ENCODE data around the gene COPZ1.
"Not testable (repeated sequence)": the region's sequence is repeated elsewhere in the genome, so short reads cannot be mapped to it uniquely, and the experiment has no call there.

Gene COPZ1, protein sequence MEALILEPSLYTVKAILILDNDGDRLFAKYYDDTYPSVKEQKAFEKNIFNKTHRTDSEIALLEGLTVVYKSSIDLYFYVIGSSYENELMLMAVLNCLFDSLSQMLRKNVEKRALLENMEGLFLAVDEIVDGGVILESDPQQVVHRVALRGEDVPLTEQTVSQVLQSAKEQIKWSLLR

GRCh38 chr12:54324617-54325441 is at the start of gene COPZ1:
COPZ1 (plus strand) TSS chr12:54325131; CDS start chr12:54325164, 33 bp downstream.
- peak; percentile 90 to 97 (median 94) for DNase-seq

DNA sequence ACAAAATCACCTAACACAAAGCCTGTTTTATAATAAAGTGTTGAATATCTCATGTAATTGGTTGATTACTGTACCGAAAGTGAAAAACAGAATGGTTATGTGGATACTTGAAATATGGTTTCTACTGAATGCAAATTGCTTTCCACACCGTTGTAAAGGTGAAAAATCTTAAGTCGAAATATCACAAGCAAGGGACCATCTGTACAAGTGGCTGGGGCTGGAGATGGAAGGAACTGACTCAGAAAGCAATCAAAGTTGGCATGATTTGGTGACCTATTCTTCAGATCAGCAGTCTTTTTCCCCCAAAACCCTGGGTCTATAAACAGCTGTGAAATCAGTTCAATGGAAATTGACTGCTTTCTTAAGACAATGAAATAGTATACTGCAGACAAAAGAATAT is 48.6 kb upstream of the COPZ1 start:
- no peak for DNase-seq

DNA sequence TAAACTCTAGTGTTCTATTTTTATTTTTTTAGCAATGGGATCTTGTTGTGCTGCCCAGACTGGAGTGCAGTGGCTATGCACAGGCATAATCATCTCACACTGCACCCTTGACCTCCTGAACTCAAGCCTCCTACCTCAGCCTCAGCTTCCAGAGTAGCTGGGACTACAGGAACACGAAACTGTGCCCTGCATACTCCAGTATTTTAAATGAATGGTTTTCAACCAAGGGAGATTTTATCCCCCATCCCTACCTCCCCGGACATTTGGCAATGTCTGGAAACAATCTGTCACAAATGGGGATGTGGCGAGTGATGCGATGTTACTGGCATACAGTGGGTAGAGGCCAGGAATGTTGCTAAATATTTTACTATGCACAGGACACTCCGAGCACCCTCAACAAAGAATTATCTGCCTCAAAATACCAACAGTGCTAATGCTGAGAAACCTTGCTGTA is 47.1 kb upstream of the COPZ1 start:
- no peak for DNase-seq

- peak in 1 of 6 experiments; percentile 44 for DNase-seq
Measured at GRCh38 chr12:54279227-54279631, 45.7 kb upstream of the COPZ1 start.

GRCh38 chr12:54279632-54280467 is 45.1 kb upstream of the COPZ1 start, which contains the start of gene CBX5:
CBX5 (minus strand) TSS chr12:54280122; CDS start chr12:54257650, 22,472 bp downstream.
- DNase-seq, result peak; percentile 97 to 100 (median 100)

GRCh38 chr12:54280468-54281260 is 44.3 kb upstream of the COPZ1 start, which contains the start of gene HNRNPA1:
HNRNPA1 (plus strand) TSS chr12:54280726; CDS start chr12:54280808, 82 bp downstream.
- peak; percentile 87 to 100 (median 96) for DNase-seq

DNA sequence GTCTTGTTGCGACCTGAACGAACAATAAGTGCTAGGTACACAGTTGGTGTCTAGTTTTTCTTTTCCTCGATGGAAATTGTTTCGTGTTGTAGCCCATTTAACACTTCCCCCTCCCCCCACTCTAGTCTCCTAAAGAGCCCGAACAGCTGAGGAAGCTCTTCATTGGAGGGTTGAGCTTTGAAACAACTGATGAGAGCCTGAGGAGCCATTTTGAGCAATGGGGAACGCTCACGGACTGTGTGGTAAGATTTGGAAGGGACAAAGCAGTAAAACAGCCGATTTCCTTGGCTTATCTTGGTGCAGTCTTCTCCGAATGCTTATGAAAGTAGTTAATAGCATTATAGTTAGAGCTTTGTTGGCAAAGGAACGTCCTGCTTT is 43.7 kb upstream of the COPZ1 start:
- DNase-seq, result not testable (repeated sequence)

DNA sequence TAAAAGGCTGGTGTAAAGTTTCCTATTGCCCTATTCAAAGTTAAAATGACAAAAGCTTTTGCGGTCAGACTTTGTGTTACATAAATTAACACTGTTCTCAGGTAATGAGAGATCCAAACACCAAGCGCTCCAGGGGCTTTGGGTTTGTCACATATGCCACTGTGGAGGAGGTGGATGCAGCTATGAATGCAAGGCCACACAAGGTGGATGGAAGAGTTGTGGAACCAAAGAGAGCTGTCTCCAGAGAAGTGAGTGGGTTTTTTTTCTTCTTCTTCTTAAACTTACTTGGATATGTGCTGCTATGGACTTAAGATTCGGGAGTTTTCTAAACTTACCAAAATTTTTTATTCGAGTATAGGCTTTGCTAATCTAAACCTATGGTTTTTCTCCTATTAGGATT is 43.2 kb upstream of the COPZ1 start:
- DNase-seq, result not testable (repeated sequence)

- peak in 2 of 6 experiments; percentile 12 to 17 for DNase-seq
Measured at GRCh38 chr12:54282949-54283593, 41.9 kb upstream of the COPZ1 start.

- not testable (repeated sequence) for DNase-seq
Measured at GRCh38 chr12:54284070-54284780, 40.7 kb upstream of the COPZ1 start.

DNA sequence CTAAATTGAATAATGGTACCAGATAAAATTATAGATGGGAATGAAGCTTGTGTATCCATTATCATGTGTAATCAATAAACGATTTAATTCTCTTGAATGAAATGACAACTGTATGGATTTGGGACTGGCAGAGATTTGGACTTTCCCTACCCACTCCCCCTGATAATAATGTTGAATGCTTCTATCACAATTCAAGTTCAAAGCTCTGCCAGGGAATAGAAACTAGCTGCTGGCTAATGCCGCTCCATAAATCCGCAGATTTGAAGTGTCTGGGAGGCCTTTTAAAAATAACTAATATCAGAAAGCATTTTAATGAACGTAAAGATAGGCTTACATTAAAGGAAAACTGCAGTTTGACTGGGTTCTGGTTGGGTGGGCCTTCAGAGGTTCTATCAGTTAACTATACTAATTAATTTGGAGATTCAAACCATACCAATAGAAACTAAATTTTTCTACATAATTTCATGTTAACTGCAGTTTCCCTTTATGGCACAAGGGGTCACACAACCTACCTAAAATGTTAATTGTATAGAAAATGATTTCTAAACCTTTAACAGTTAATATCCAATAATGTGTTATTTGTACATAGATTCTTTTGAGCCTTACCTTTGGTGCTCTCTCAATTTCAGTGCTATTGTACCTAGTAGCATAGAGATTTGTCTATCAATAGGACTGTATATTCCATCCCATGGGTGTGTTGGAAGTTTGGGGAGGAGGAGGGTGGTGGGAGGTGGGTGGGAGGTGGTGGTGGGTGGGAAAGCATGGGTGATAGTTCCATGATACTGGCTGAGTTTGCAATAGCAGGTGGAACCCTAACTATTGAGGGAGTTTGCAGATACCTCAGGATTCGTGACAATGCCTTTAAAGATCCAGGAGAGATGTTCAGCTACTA is 39.5 kb upstream of the COPZ1 start:
- peak in 1 of 6 experiments; percentile 14 for DNase-seq

DNA sequence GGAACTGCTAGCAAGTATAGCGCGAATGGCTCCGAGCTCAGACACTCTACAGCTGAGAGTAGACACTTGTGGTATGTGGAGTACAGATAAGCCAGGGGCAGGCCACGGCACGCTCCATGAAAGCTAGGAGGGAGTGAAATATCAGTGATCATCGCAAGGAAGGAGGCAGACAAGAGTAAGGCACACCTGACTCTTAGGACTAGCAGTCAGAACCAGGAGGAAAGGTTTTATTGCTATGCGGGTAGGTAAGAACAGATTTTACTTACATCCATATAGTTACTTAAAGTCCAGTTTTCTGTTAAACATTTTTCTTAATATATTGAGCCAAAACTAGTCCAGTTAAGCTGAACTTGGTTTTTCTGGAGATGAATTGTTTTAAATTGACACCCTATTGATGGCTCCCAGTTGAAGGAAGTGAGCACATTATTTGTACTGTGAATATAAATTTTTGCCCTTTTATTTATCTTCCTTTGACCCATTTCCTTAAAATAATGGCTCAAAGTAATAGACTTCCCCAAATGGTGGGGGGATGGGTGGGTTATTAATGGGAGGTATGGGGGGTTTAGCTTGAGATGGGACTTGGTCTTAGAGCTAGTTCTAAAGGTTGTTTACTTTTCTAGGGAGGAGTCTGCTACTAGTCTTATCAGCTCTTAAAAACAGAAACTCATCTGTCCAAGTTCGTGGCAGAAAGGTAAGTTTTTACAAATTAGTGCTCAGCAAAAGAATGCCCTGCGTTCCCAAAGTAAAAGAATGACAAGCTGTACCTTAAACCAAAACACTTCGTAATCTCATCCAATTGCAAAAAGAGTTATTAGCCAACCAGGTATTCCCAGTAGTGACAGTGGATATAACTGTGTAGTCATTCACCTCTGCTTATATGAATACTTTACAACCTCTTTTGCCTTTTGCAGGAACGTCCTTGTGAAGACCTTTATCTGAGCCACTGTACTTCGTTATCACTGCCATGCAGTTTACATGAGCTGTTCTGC is 38.6 kb upstream of the COPZ1 start:
- DNase-seq, result peak in 1 of 6 experiments; percentile 13

- peak in 1 of 6 experiments; percentile 19 for DNase-seq
Measured at GRCh38 chr12:54287261-54288157, 37.4 kb upstream of the COPZ1 start.

- no peak for DNase-seq
Measured at GRCh38 chr12:54292083-54292930, 32.6 kb upstream of the COPZ1 start.

- DNase-seq, result no peak
Measured at GRCh38 chr12:54292931-54293241, 32.0 kb upstream of the COPZ1 start.

GRCh38 chr12:54294152-54294952 is 30.6 kb upstream of the COPZ1 start:
- DNase-seq, result peak in 4 of 6 experiments; percentile 30 to 49 (median 42)
